Suppressor macrophage treated with lipopolysaccharide for 4 hours (primary cell): ENCODE results near the gene UFD1.
A peak's percentile ranks its signal among the peaks of the same experiment; 100 is the strongest.

Source experiments
- DNase-seq: peaks from one replicate; pipeline ENCODE4 v3.0.0-alpha.2; 2020

The UFD1 gene

DNA sequence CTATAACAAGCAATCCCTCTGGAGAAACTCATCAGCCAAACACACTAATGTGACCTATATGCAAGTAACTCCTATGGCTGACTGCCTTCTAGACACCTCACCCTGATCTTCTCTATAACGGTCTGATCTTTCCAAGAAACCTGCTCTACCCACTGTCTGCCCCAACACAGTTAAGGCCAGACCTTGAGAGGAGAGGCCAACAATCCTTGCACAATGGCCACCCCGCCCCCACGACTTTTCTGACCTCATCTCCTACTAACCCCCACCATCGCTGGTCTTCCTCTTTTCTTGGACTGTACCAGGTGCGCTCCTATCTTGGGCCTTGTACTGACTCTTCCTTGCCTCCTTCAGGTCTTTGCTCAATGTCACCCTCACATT lies 59.9 kb downstream of the UFD1 start:
- DNase-seq, result peak; percentile 40

DNA sequence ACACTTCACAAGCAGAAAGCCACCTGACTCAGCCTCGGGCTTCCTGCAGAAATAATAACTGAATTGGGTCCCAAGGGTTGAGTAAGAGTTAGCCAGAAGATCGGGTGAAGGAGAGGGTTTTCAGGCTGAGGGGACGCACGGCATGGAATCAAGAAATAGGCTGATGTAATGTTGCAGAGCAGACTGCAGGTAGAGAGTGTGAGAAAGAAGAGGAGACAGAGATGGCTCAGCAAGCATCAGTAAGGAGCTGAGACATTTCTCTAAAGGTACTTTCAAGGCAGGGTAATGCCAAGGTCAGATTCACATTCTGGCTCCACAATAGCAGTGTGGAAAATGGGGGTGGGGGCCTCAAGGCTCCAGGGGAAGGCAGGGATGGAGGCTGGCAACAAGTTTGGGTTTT lies 66.1 kb downstream of the UFD1 start:
- DNase-seq, result no peak

DNA sequence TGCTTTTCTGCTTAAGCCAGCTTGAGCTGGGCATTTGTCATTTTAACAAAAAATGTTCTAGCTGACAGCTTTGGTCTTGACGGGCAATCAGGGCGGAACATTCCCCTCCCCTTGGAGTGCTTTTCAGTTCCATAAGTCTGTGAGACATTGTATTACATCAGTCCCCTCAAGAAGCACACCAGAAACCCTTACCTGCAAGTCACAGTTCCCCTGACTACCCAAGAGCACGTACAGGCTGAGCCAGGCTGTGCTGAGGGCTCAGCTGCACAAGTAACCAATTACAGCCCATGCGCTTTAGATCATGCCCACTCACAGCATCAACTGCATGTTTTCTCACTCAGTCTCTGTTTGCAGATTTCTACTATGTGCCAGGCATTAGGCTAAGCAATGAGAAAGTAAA lies 66.5 kb downstream of the UFD1 start:
- no peak for DNase-seq

DNA sequence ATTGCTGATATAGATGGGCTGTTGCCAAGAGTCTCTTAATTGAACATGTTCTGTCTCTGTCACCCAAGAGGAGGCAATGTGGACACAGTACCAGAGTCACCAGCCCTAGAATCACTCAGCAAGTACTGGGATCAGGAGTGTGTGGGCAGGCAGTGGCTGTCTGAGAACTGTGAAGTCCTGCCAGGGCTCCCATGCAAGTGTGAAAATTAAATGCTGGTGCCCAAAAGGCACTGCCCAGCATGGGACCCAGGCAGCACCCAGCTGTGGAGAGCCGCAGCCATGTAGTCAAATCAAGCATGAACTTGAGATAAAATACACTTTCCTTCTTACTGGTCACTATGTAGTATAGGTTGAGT lies 67.3 kb downstream of the UFD1 start:
- DNase-seq, result no peak

DNA sequence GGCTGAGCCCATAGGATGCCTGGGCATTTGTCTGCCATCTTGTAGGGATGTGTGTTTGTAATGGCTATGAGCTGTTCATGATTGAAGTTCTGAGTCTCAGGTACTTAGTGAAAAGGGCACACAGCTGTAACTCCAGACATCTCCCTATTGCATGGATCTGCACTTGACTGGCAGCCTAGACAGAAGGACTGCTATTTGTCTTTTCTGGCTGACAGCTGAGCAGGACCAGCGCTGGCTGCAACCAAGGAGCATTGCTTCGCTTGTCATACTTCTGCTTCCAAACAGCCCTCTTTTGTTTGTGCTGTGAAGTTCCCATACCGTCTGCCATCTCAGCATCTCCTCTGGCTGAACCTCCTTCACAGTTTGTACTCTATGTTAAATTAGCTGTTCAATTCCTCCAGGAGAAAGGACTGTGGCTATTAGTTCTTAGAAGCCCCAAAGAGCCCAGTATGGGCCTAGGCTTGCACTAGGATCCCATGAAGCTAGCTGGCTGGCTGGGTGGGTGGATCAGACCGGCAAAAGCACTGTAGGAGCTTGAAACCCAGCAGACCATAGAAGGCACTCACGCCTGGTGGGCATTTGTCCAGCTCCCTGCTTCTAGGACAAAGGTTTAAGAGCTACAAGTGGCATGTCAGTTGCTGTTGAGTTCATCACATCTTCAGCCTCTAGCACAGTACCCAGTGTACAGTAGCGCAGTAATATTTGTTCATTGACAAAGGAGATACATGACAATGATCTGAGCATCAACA lies 67.9 kb downstream of the UFD1 start:
- no peak for DNase-seq

DNA sequence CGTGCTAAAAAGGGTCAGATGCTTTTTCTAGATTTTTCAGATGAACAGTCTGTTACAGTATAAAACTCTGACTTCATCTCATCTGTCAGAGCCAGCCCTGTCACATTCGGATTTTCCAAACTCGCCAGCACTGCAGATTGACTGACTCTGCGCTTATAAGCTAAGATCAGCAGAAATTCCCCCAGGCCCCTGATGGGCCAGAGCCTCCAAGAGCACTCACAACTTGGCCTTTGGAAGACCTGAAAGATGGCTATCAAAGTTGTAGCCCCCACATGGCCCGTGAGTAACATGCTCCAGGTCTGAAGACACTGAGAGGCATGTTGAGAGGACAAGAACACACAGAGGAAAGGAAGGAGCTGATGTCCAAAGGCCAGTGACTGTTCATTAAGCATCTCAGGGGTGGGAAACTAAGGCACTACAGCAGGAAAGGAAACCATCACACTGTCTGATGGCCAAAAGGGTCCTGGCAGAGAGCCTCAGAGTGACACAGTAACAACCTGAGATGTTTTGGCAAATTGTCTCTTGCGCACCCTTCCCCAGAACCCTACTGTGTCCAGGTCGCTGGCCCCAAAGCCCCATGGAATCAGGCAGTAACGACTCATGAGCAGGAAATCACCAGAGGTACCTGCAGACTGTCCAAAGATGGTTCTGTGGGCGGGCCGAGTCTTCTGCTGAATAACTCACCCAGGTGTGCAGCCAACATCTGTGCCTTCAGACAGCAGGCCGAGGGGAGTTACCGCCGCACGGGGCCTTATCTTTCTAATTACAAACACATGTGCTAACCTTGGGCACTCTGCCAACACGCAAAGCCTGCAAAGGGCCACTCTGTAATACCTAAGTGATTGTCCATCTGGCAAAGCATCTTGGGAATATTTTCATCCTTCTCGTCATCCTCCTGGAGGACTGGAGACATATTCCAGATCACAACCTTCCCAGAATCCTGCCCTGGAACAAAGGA lies 71.1 kb downstream of the UFD1 start:
- DNase-seq, result no peak

DNA sequence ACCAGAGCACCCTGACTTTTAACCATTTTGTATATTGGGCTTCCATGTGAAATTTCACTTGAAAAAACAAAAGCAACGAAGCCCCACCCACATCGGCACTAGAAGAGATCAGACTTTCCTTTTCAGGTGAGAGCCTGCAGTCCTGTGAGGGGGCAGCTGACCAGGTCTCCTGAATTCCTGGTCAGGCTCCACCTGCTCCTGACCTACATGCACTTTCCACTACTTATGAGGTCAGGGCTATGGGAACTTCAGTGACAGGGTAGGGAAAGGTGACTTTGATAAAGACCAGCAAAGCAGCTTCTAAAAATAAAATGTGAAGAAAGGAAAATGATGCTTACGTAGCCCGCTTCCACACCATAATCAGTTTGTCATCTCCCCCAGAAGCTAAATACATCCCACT lies 72.1 kb downstream of the UFD1 start:
- DNase-seq, result no peak

DNA sequence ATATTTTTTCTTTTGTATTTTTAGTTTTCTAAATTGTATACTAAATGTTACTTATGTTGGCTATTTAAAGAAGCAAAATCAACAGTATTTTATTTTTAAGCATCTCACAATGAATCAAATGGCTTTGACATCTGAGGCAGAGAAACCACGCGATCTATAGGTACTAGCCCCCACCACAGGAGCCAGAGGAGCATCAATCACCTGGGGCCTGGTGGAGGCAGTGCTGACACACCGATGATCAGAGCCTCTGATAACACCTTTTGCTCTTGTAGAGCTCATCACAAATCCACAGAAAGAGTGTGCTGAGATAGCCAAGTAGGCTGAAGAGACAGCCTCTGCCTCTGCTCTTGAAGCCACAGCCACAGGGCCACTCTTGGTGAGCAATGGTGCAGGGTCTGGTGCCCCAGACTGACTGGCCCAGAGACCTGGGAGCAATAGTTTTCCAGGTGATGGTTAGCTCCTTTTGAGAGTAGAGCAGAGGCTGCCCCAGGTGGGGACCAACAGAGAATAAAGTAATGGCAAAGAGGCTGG lies 72.6 kb downstream of the UFD1 start:
- no peak for DNase-seq

DNA sequence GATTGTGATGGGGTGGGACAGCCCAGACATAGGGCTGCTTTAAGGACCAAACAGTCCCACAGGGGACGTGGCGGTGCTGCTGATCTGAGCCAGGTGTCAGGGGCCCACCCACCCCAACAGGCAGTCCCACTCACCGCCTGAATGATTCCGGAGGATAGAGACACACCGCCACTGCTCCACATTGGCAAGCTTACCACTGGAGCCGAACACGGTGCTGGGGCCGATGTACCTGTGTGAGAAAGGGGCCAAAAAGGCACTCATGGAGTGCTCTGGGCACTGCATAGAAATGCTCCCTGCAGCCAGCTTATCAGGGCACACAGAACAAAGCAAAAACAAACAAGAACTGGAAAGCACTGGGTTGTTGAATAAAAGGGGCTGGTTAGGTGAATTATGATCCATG lies 73.3 kb downstream of the UFD1 start:
- no peak for DNase-seq

DNA sequence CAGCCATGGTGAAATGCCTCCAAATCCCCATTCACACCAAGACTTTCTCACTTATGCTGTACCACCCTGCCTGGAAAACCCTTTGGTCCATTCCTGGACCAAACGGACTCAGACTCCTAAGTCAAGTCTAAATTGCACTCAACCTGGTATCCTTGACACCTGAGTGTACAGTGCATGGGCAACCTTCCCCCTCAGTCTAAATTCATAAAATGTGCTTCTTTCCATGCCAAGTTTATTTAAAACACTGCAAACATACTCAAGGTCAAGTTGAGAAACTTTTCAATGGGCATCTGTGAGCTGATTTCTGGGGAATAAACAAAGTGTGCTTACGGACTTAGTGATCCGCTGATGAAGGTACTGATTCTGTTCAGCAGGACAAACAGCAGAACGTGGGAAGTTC lies 73.9 kb downstream of the UFD1 start:
- DNase-seq, result no peak

DNA sequence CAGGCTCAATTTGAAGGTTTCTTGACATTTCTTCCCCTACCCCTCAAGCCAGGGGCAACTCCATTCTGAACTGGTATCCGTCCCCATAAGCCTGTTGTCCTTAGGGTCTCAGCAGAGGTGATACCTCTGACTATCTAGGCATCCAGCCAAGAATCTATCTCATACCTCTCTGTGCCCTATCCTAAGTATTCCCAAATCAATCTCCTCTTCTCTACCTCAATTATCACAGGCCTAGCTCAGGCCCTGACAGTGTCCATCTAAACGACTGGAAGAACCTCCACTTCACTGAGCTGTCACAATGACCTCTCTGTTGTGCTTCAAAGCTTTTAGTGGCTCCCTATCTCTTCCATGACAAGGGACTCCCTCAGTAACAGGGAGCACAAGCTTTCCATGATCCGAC lies 74.3 kb downstream of the UFD1 start:
- no peak for DNase-seq

DNA sequence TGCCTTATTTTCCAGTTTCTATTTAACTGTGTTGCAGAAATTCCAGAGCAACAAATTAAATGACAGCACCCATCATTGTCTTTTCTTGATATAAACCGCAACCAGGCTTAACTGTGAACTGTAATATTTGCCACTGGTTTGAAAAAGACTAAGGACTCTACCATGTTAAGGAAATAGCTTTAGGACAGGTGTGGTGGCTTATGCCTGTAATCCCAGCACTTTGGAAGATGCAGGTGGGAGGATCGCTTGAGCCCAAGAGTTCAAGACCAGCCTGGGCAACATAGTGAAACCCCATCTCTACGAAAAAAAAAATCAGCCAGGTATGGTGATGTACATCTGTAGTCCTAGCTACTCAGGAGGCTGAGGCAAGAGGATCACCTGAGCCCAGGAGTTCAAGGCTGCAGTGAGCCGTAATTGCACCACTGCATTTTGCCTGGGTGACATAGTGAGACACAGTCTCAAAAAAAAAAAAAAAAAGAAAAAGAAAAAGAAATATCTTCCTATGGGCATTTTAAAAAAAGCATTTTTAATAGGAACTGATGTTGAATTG lies 76.3 kb downstream of the UFD1 start:
- DNase-seq, result no peak

DNA sequence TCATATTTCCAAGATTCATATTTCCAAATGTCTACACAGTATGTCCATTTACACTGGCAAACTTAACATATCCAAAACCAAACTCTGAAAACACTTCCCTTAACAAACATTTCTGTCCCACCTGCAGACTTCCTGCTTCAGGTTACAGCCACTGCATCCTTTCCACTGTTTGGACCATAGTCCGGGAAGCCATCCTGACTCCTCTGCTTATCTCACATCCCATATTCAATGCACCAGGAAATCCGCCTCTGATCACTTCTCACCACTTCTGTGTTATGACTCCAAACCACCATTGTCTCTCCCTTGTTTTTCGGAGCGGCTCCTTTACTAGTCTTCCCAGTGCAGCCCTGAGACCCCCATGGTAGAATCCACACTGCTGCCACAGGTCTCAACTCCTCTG lies 77.5 kb downstream of the UFD1 start:
- no peak for DNase-seq

DNA sequence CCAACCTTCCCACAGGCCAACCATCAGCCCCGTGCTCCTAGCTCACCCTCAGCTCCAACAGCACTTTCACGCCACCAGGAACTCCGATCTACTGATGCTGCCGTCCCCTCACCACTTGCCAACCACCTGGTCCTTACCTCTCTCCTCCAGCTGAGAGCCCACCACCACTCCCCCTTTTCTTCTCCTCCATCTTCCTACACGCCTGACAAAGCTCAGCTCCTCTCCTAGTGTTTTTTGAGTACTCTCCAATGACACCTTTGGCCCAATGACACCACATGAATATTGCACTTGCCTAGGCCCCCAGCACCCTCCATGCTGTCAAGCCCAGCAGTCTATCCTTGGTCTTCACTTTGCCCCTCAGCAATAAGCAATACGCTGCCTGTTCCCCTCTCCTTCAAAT lies 78.1 kb downstream of the UFD1 start:
- DNase-seq, result no peak
